ENCODE measurements around the gene TTYH1.
"Not testable (repeated sequence)": the region's sequence is repeated elsewhere in the genome, so short reads cannot be mapped to it uniquely, and the experiment has no call there.

Gene TTYH1

GRCh38 chr19:54444737-54445136, 29.5 kb downstream of the TTYH1 start:
- DNase-seq (ENCODE audit: low read depth): no peak

DNA sequence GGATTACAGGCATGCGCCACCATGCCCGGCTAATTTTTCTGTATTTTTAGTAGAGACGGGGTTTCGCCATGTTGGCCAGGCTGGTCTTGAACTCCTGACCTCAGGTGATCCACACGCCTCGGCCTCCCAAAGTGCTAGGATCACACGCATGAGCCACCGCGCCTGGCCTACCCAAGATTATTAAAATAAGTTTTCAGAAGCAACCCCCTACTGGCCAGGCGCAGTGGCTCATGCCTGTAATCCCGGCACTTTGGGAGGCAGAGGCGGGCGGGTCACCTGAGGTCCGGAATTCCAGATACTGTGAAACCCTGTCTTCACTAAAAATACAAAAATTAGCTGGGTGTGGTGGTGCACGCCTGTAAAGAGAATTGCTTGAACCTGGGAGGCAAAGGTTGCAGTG, 31.1 kb downstream of the TTYH1 start:
- DNase-seq (ENCODE audit: low read depth): not testable (repeated sequence)

- peak; percentile 52 for DNase-seq (ENCODE audit: low read depth)
These were observed 32.9 kb downstream of the TTYH1 start for GRCh38 chr19:54448040-54448773.

GRCh38 chr19:54448774-54449700, 33.8 kb downstream of the TTYH1 start, which contains the start of gene LENG8:
Gene LENG8 (plus strand): TSS chr19:54449199. CDS start chr19:54451345, 2,146 bp downstream.
- peak; percentile 99 for DNase-seq (ENCODE audit: low read depth)

- DNase-seq (ENCODE audit: low read depth): no peak
These were observed 34.4 kb downstream of the TTYH1 start for GRCh38 chr19:54449701-54450069.

- DNase-seq (ENCODE audit: low read depth): no peak
These were observed 36.1 kb downstream of the TTYH1 start for GRCh38 chr19:54451331-54451871.

- DNase-seq (ENCODE audit: low read depth): no peak
These were observed 36.7 kb downstream of the TTYH1 start for GRCh38 chr19:54451997-54452396.

DNA sequence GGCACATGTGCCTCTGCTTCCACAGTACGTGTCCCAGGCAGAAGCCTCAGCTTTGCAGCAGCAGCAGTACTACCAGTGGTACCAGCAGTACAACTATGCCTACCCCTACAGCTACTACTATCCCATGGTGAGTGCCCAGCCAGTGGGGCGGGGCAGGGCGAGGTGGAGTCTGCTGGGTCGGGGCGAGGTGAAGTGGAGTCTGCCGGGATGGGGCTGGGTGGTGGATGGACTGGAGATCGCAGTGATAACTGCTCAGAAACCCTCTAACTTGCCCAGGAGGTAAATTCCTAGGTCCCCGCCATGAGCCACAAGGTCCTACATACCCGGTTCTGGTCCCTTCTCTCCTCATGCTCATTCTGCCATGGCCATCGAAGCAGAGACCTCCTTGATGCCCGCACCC, 37.4 kb downstream of the TTYH1 start:
- no peak for DNase-seq (ENCODE audit: low read depth)

- no peak for DNase-seq (ENCODE audit: low read depth)
These were observed 38.9 kb downstream of the TTYH1 start for GRCh38 chr19:54453921-54454780.

GRCh38 chr19:54454781-54455675, 39.8 kb downstream of the TTYH1 start:
- no peak for DNase-seq (ENCODE audit: low read depth)

- DNase-seq (ENCODE audit: low read depth): no peak
These were observed 40.6 kb downstream of the TTYH1 start for GRCh38 chr19:54455786-54456422.

GRCh38 chr19:54456423-54457373, 41.4 kb downstream of the TTYH1 start:
- no peak for DNase-seq (ENCODE audit: low read depth)

DNA sequence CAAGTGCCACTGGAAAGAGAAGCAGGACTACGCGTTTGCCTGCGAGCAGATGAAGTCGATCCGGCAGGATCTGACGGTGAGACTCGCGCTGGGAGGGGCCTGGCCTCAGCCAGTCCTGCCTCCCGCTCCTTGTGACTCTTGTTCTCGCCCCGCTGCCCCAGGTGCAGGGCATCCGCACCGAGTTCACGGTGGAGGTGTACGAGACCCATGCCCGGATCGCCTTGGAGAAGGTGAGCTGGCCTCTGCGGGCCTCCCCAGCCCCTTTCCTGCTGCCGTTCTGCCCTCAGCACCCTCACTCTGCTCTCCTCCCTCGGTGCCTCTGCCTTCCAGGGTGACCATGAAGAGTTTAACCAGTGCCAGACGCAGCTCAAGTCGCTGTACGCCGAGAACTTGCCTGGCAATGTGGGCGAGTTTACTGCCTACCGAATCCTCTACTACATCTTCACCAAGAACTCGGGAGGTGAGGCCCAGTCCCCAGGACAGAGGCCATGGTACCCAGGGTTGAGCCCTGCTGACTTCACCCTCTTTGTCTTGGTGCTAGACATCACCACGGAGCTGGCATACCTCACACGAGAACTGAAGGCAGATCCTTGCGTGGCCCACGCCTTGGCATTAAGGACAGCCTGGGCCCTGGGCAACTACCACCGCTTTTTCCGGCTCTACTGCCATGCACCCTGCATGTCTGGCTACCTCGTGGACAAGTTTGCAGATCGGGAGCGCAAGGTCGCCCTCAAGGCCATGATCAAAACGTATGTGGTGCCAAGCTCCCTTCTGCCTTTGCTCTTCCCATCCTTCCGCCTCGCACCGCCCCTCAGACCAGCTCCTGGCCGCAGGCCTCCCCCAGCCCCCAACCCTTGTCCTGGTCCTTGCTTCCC, 42.7 kb downstream of the TTYH1 start:
- DNase-seq (ENCODE audit: low read depth): no peak

- DNase-seq (ENCODE audit: low read depth): no peak
These were observed 43.5 kb downstream of the TTYH1 start for GRCh38 chr19:54458648-54459281.

GRCh38 chr19:54459282-54460229, 44.3 kb downstream of the TTYH1 start:
- no peak for DNase-seq (ENCODE audit: low read depth)

- no peak for DNase-seq (ENCODE audit: low read depth)
These were observed 45.2 kb downstream of the TTYH1 start for GRCh38 chr19:54460230-54461005.

All from fibroblast of gingiva (primary cell).